ENCODE data around the gene PGM2L1.

The PGM2L1 gene

DNA sequence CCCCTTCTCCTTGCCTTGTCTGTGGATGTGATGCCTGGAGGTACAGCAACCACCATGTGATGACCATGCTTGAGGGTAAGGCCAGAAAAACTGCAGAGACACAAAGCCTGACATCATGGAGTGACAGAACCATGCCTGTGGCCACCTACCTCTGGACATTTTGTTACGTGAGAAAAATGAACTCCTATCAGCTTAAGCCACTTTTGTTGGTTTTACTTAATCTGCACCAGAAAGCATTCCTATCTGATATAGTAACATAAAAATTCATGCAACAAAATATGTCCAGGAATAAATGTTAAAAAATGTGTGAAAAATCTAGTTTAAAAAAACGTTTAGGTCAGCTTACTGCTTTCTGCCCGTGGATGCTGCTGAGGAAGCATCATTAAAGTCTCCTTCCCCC, 44.2 kb downstream of the PGM2L1 start:
- H2AFZ ChIP-seq (ENCODE audit: low read depth, low read length), result no peak overlapping the region
- H3K9ac ChIP-seq (ENCODE audit: low read length), result no peak overlapping the region
- H3K4me1 ChIP-seq (ENCODE audit: low read length), result no peaks in the 10 kb centered on the region
- H3K27me3 ChIP-seq (ENCODE audit: low read depth, low read length), result no peaks in the 10 kb centered on the region
- H3K4me2 ChIP-seq (ENCODE audit: low read length), result no peak overlapping the region
- no peak overlapping the region for H3K4me3 ChIP-seq (ENCODE audit: low read length)
- H3K79me2 ChIP-seq (ENCODE audit: low read length), result no peaks in the 10 kb centered on the region
- H4K20me1 ChIP-seq (ENCODE audit: insufficient read depth, low read length), result no peaks in the 10 kb centered on the region
- TF ChIP-seq, protein P1, sequence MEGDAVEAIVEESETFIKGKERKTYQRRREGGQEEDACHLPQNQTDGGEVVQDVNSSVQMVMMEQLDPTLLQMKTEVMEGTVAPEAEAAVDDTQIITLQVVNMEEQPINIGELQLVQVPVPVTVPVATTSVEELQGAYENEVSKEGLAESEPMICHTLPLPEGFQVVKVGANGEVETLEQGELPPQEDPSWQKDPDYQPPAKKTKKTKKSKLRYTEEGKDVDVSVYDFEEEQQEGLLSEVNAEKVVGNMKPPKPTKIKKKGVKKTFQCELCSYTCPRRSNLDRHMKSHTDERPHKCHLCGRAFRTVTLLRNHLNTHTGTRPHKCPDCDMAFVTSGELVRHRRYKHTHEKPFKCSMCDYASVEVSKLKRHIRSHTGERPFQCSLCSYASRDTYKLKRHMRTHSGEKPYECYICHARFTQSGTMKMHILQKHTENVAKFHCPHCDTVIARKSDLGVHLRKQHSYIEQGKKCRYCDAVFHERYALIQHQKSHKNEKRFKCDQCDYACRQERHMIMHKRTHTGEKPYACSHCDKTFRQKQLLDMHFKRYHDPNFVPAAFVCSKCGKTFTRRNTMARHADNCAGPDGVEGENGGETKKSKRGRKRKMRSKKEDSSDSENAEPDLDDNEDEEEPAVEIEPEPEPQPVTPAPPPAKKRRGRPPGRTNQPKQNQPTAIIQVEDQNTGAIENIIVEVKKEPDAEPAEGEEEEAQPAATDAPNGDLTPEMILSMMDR (IDR thresholded peaks at IDR 0.05; ENCODE audit: low read depth, low read length), result no peak
- no peak for TF ChIP-seq EZH2phosphoT487 (IDR thresholded peaks at IDR 0.05; ENCODE audit: low read depth)
- no peaks in the 10 kb centered on the region for H3K36me3 ChIP-seq (replicated peaks; ENCODE audit: low read depth, low read length)
- H3K27ac ChIP-seq (ENCODE audit: low read length), result no peak overlapping the region
- H3K9me3 ChIP-seq (ENCODE audit: insufficient read depth, low read length), result no peaks in the 10 kb centered on the region

DNA sequence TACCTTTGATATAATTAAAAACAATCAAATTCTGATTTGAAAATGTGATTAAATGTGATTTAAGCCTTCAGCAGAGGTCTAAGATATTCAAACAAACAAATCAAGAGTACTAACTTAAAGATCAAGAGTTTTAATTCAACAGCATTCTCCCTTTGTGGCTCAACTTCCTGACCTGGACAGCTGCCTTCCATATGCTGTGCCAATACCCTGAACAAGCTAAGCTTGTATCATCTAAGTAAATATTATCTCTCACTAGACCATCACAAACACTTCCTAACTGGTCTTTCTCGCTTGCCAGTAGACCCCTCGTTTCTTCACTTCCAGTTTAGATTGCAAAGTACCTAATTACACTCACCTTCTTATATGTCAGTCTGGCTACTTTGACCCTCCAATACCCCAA, 50.9 kb downstream of the PGM2L1 start:
- H3K27ac ChIP-seq (ENCODE audit: low read length), result no peak overlapping the region
- H3K79me2 ChIP-seq (ENCODE audit: low read length), result no peaks in the 10 kb centered on the region
- no peaks in the 10 kb centered on the region for H3K36me3 ChIP-seq (replicated peaks; ENCODE audit: low read depth, low read length)
- H3K4me1 ChIP-seq (ENCODE audit: low read length), result no peaks in the 10 kb centered on the region
- H3K4me2 ChIP-seq (ENCODE audit: low read length), result no peak overlapping the region
- no peak overlapping the region for H3K9ac ChIP-seq (ENCODE audit: low read length)
- no peaks in the 10 kb centered on the region for H3K27me3 ChIP-seq (ENCODE audit: low read depth, low read length)
- no peaks in the 10 kb centered on the region for H3K9me3 ChIP-seq (ENCODE audit: insufficient read depth, low read length)
- H2AFZ ChIP-seq (ENCODE audit: low read depth, low read length), result no peak overlapping the region
- TF ChIP-seq, protein P1 (IDR thresholded peaks at IDR 0.05; ENCODE audit: low read depth, low read length), result no peak
- TF ChIP-seq EZH2phosphoT487 (IDR thresholded peaks at IDR 0.05; ENCODE audit: low read depth), result no peak
- no peaks in the 10 kb centered on the region for H4K20me1 ChIP-seq (ENCODE audit: insufficient read depth, low read length)
- no peak overlapping the region for H3K4me3 ChIP-seq (ENCODE audit: low read length)

DNA sequence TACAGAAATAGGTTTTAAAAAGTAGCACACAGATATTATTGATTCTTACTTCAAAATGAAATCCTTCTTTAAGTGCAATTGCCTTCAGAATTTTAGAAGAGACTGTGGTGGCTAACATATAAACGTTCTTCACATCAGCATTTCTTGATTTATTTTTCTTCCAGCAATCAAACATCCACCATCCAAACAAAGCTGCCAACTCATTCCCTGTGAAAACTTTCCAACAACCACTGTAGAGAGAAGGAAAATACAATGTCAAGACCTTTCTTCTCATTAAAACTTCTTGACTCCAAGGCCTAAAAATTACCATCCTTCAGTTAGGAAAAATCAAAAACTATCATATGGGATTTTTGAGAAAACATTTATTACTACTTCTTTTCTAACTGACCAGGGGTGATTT, 52.8 kb downstream of the PGM2L1 start:
- Histone ChIP-seq H3K27ac (ENCODE audit: low read length) (no peak overlapping the region), H3K36me3 (replicated peaks; ENCODE audit: low read depth, low read length) (no peaks in the 10 kb centered on the region)
- TF ChIP-seq, protein P1 (IDR thresholded peaks at IDR 0.05; ENCODE audit: low read depth, low read length), result no peak
- no peak for TF ChIP-seq EZH2phosphoT487 (IDR thresholded peaks at IDR 0.05; ENCODE audit: low read depth)

DNA sequence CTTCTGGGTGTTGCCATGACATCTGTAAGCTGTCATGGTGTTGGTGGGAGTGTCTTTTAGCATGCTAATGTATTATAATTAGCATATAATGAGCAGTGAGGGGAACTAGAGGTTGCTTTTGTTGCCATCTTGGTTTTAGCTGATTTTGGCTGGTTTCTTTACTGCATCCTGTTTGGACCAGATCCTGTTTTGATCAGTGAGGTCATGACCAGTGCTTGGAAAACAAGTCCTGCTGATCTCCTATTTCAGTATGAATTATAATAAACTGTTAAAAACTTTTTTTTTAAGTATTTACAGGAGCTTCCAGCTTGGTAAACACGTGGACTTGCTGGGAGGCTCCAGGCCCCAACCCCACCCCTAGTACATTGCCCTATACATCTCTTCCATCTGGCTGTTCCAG, 56.3 kb downstream of the PGM2L1 start:
- no peak for TF ChIP-seq EZH2phosphoT487 (IDR thresholded peaks at IDR 0.05; ENCODE audit: low read depth)
- TF ChIP-seq, protein P1 (IDR thresholded peaks at IDR 0.05; ENCODE audit: low read depth, low read length), result no peak
- no peaks in the 10 kb centered on the region for H3K36me3 ChIP-seq (replicated peaks; ENCODE audit: low read depth, low read length)
- H3K9ac ChIP-seq (ENCODE audit: low read length), result no peak overlapping the region

More for the DNA sequence above, 52.8 kb downstream of the PGM2L1 start:
- no peak overlapping the region for H3K4me2 ChIP-seq (ENCODE audit: low read length)
- H2AFZ ChIP-seq (ENCODE audit: low read depth, low read length), result no peak overlapping the region
- no peaks in the 10 kb centered on the region for H3K4me1 ChIP-seq (ENCODE audit: low read length)
- H3K4me3 ChIP-seq (ENCODE audit: low read length), result no peak overlapping the region
- no peaks in the 10 kb centered on the region for H3K79me2 ChIP-seq (ENCODE audit: low read length)
- H3K9ac ChIP-seq (ENCODE audit: low read length), result no peak overlapping the region
- no peaks in the 10 kb centered on the region for H3K9me3 ChIP-seq (ENCODE audit: insufficient read depth, low read length)
- H3K27me3 ChIP-seq (ENCODE audit: low read depth, low read length), result no peaks in the 10 kb centered on the region
- no peaks in the 10 kb centered on the region for H4K20me1 ChIP-seq (ENCODE audit: insufficient read depth, low read length)

More for the DNA sequence above, 56.3 kb downstream of the PGM2L1 start:
- Histone ChIP-seq H2AFZ (ENCODE audit: low read depth, low read length) (no peak overlapping the region), H3K9me3 (ENCODE audit: insufficient read depth, low read length) (no peaks in the 10 kb centered on the region), H3K79me2 (ENCODE audit: low read length) (no peaks in the 10 kb centered on the region), H3K4me3 (ENCODE audit: low read length) (no peak overlapping the region), H4K20me1 (ENCODE audit: insufficient read depth, low read length) (no peaks in the 10 kb centered on the region), H3K4me2 (ENCODE audit: low read length) (no peak overlapping the region), H3K4me1 (ENCODE audit: low read length) (no peaks in the 10 kb centered on the region), H3K27ac (ENCODE audit: low read length) (no peak overlapping the region), H3K27me3 (ENCODE audit: low read depth, low read length) (no peaks in the 10 kb centered on the region)
